ENCODE measurements around the gene TECTB. TPM values are rescaled to one million over a fixed set of nuclear protein-coding genes. Genes with fewer than 3 reads are reported as not detected.

TECTB gene
- total RNA-seq, 2 donors from 2014 or later = not detected

DNA sequence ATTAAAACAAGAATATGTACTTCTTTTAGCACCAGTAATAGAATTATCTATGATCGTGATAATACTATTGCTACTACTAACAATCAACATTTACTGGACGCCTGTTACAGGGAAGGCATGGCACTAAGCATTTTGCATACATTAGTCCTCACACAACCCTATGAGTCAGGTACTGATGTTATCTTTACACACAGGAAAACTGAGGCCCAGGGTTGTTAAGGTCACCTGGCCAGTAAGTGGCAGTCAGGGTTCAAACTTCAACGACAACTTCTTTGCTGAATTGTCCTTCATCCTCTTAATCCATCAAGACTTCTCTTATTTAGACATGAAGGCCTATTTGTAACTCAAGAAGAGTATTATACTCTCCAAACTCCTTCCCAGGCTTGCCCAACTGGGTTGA, 48.8 kb downstream of the TECTB start:
- ATAC-seq (ENCODE audit: insufficient number of reproducible peaks, low FRiP score, low read depth) (no peak), DNase-seq (ENCODE audit: low spot score) (no peak)
- TF ChIP-seq, protein P1, sequence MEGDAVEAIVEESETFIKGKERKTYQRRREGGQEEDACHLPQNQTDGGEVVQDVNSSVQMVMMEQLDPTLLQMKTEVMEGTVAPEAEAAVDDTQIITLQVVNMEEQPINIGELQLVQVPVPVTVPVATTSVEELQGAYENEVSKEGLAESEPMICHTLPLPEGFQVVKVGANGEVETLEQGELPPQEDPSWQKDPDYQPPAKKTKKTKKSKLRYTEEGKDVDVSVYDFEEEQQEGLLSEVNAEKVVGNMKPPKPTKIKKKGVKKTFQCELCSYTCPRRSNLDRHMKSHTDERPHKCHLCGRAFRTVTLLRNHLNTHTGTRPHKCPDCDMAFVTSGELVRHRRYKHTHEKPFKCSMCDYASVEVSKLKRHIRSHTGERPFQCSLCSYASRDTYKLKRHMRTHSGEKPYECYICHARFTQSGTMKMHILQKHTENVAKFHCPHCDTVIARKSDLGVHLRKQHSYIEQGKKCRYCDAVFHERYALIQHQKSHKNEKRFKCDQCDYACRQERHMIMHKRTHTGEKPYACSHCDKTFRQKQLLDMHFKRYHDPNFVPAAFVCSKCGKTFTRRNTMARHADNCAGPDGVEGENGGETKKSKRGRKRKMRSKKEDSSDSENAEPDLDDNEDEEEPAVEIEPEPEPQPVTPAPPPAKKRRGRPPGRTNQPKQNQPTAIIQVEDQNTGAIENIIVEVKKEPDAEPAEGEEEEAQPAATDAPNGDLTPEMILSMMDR (IDR thresholded peaks at IDR 0.05) = no peak
- Histone ChIP-seq H3K4me3 (no peak overlapping the region), H3K36me3 (no peaks in the 10 kb centered on the region), H3K27ac (no peak overlapping the region), H3K27me3 (replicated peaks; ENCODE audit: insufficient read depth) (no peaks in the 10 kb centered on the region), H3K9me3 (no peaks in the 10 kb centered on the region), H3K4me1 (ENCODE audit: control insufficient read depth in 1 of 2, low read depth in 2 of 2) (peaks cover 0 to 14% of the 10 kb centered on the region in 2 donors)

- peaks cover 0 to 14% of the 10 kb centered on the region in 2 donors for H3K4me1 ChIP-seq (ENCODE audit: control insufficient read depth in 1 of 2, low read depth in 2 of 2)
- H3K27ac ChIP-seq = no peak overlapping the region
- H3K36me3 ChIP-seq = no peaks in the 10 kb centered on the region
- no peak overlapping the region for H3K4me3 ChIP-seq
- no peaks in the 10 kb centered on the region for H3K27me3 ChIP-seq (replicated peaks; ENCODE audit: insufficient read depth)
- TF ChIP-seq, protein P1 (IDR thresholded peaks at IDR 0.05) = no peak
- ATAC-seq (ENCODE audit: insufficient number of reproducible peaks, low FRiP score, low read depth) (no peak), DNase-seq (ENCODE audit: low spot score) (no peak)
- no peaks in the 10 kb centered on the region for H3K9me3 ChIP-seq
These were observed 49.5 kb downstream of the TECTB start for GRCh38 chr10:112332509-112333228.

DNA sequence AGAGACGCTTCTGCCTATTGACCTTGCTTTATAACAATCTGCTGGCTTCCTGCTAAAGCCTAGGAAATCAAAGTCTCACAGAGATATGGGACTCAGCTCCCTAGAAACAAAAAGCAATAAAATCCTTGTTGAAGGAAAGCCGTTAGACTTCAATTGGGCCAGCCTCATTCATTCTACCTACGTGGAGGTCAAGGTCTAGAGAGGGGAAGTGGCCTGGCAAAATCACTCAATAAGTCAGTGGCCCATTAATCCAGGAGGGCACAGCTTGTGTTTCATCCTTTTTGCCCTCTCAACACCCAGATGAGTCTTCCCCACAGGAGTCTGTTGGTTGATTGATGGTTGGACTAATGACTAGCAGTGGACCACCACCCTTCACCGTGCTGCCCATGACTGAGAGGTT, 50.3 kb downstream of the TECTB start:
- H3K36me3 ChIP-seq = no peaks in the 10 kb centered on the region
- TF ChIP-seq, protein P1 (IDR thresholded peaks at IDR 0.05) = no peak
- H3K27ac ChIP-seq = no peak overlapping the region
- H3K4me3 ChIP-seq = no peak overlapping the region
- no peaks in the 10 kb centered on the region for H3K27me3 ChIP-seq (replicated peaks; ENCODE audit: insufficient read depth)
- ATAC-seq (ENCODE audit: insufficient number of reproducible peaks, low FRiP score, low read depth) = no peak
- no peaks in the 10 kb centered on the region for H3K9me3 ChIP-seq
- H3K4me1 ChIP-seq (ENCODE audit: control insufficient read depth in 1 of 2, low read depth in 2 of 2) = peaks cover 0 to 14% of the 10 kb centered on the region in 2 donors
- DNase-seq (ENCODE audit: low spot score) = no peak

GRCh38 chr10:112335111-112335867, 52.1 kb downstream of the TECTB start:
- Histone ChIP-seq H3K9me3 (no peaks in the 10 kb centered on the region), H3K4me1 (ENCODE audit: control insufficient read depth in 1 of 2, low read depth in 2 of 2) (peaks cover 0 to 9% of the 10 kb centered on the region in 2 donors), H3K27me3 (replicated peaks; ENCODE audit: insufficient read depth) (no peaks in the 10 kb centered on the region), H3K4me3 (no peak overlapping the region), H3K27ac (no peak overlapping the region), H3K36me3 (no peaks in the 10 kb centered on the region)
- ATAC-seq (ENCODE audit: insufficient number of reproducible peaks, low FRiP score, low read depth) (no peak), DNase-seq (ENCODE audit: low spot score) (no peak)
- TF ChIP-seq, protein P1 (IDR thresholded peaks at IDR 0.05) = no peak

- Histone ChIP-seq H3K27ac (no peak overlapping the region), H3K27me3 (replicated peaks; ENCODE audit: insufficient read depth) (no peaks in the 10 kb centered on the region), H3K4me3 (no peak overlapping the region), H3K36me3 (no peaks in the 10 kb centered on the region), H3K9me3 (no peaks in the 10 kb centered on the region), H3K4me1 (ENCODE audit: control insufficient read depth in 1 of 2, low read depth in 2 of 2) (peaks cover 0 to 4% of the 10 kb centered on the region in 2 donors)
- TF ChIP-seq, protein P1 (IDR thresholded peaks at IDR 0.05) = no peak
- ATAC-seq (ENCODE audit: insufficient number of reproducible peaks, low FRiP score, low read depth) (no peak), DNase-seq (ENCODE audit: low spot score) (no peak)
These were observed 52.7 kb downstream of the TECTB start for GRCh38 chr10:112335868-112336265.
